HepG2 (cell line): ENCODE measurements around the gene RPLP2. TPM values are rescaled to one million over a fixed set of nuclear protein-coding genes. Genes with fewer than 3 reads are reported as not detected.

Source experiments
- CBFB ChIP-seq: sonication (generic); formaldehyde crosslinking; IDR thresholded peaks from 2 replicates; pipeline ENCODE4 v1.4.0; 2020; ENCODE audit warnings: missing genetic modification reagents
- CHD4 ChIP-seq: fragments of 200-600 bp; sonication (generic); IDR thresholded peaks from 2 replicates; pipeline ENCODE4 v1.7.0; 2017; ENCODE audit warnings: mild to moderate bottlenecking, low read length, borderline replicate concordance
- DNMT1 ChIP-seq: sonication (generic); formaldehyde crosslinking; IDR thresholded peaks from 2 replicates; pipeline ENCODE4 v1.5.1; 2020; ENCODE audit warnings: mild to moderate bottlenecking, missing genetic modification reagents
- FOXA1 ChIP-seq, 2 experiments: fragments of 450-650 bp in 1 of 2; sonication (generic) in 1 of 2; formaldehyde crosslinking in 1 of 2; IDR thresholded peaks; 2 replicates each; pipeline versions ENCODE4 v1.4.0 to v1.6.1; 2016 to 2020; ENCODE audit warnings: missing genetic modification reagents in 1 of 2
- HNRNPL ChIP-seq: fragments of 200-400 bp; formaldehyde crosslinking; IDR thresholded peaks from 2 replicates; pipeline ENCODE4 v1.6.1; 2017; ENCODE audit warnings: mild to moderate bottlenecking, low read depth, low read length
- KDM5A ChIP-seq: fragments of 200-600 bp; sonication (generic); IDR thresholded peaks from 2 replicates; pipeline ENCODE4 v1.7.0; 2018; ENCODE audit warnings: antibody characterized with exemption, mild to moderate bottlenecking, low read length, borderline replicate concordance
- KLF15 ChIP-seq: sonication (generic); formaldehyde crosslinking; IDR thresholded peaks from 2 replicates; pipeline ENCODE4 v1.8.1; 2023; ENCODE audit warnings: borderline replicate concordance, mild to moderate bottlenecking, inconsistent platforms, missing genetic modification reagents, mixed read lengths
- NBN ChIP-seq: fragments of 450-650 bp; conservative IDR thresholded peaks from 2 replicates; pipeline ENCODE4 v1.6.1; 2017
- NCOA2 ChIP-seq: sonication (generic); formaldehyde crosslinking; IDR thresholded peaks from 2 replicates; pipeline ENCODE4 v1.8.0; 2022; ENCODE audit warnings: inconsistent platforms
- RELA ChIP-seq: sonication (generic); formaldehyde crosslinking; IDR thresholded peaks from 2 replicates; pipeline ENCODE4 v1.4.0; 2020; ENCODE audit warnings: missing genetic modification reagents
- SIN3B ChIP-seq: fragments of 150-350 bp; IDR thresholded peaks from 2 replicates; pipeline ENCODE4 v1.6.1; 2014; ENCODE audit warnings: low read length
- STAG1 ChIP-seq: sonication (generic); formaldehyde crosslinking; IDR thresholded peaks from 2 replicates; pipeline ENCODE4 v1.4.0; 2020; ENCODE audit warnings: missing genetic modification reagents
- TARDBP ChIP-seq: sonication (generic); formaldehyde crosslinking; IDR thresholded peaks from 2 replicates; pipeline ENCODE4 v1.8.0; 2022; ENCODE audit warnings: mild to moderate bottlenecking, missing genetic modification reagents
- XRCC5 ChIP-seq: fragments of 200-400 bp; formaldehyde crosslinking; optimal IDR thresholded peaks from 2 replicates; pipeline ENCODE3; 2017; ENCODE audit warnings: mild to moderate bottlenecking, low read length
- ZNF274 ChIP-seq: sonication (generic); formaldehyde crosslinking; IDR thresholded peaks from 2 replicates; pipeline ENCODE4 v1.5.1; 2020; ENCODE audit warnings: mild to moderate bottlenecking, missing genetic modification reagents
- ZNF781 ChIP-seq: sonication (generic); formaldehyde crosslinking; IDR thresholded peaks from 2 replicates; pipeline ENCODE4 v1.5.1; 2020; ENCODE audit warnings: borderline replicate concordance, mild to moderate bottlenecking, missing genetic modification reagents; ENCODE audit errors: not compliant biosample characterization
- polyA plus RNA-seq, 8 experiments: library from polyadenylated mRNA; depleted of rRNA in 3 of 8; stranded (reverse) in 7 of 8; unstranded in 1 of 8; fragments of >200 nt; fragmentation: Illumina TruSeq in 4 of 8; extraction: Trizol in 4 of 8; gene quantifications; 2 replicates each; pipeline versions ENCODE4 v1.2.1 to v1.2.3, GENCODE V29; 2011 to 2016; ENCODE audit warnings: low read depth in 4 of 8, missing spikeins in 1 of 8, mixed read lengths in 1 of 8; ENCODE audit not compliant: insufficient read depth in 1 of 8
- total RNA-seq, 5 experiments: library from RNA; depleted of rRNA; stranded (reverse); fragments of >200 nt; fragmentation: Illumina TruSeq; extraction: Trizol; gene quantifications; 2 replicates each; pipeline ENCODE4 v1.2.3, GENCODE V29; 2016; ENCODE audit warnings: low read depth in 1 of 5
- TF ChIP-seq, protein P1 (sequence below), 2 experiments: sonication (generic) in 1 of 2; formaldehyde crosslinking in 1 of 2; IDR thresholded peaks; 2 replicates each; pipeline versions ENCODE4 v1.5.1 to v1.6.1; 2011 to 2020; ENCODE audit warnings: borderline replicate concordance in 1 of 2, low read depth in 1 of 2, low read length in 1 of 2, mild to moderate bottlenecking in 1 of 2, missing genetic modification reagents in 1 of 2, moderate library complexity in 1 of 2
- TF ChIP-seq, protein P2 (sequence below): sonication (generic); formaldehyde crosslinking; IDR thresholded peaks from 2 replicates; pipeline ENCODE4 v1.4.0; 2020; ENCODE audit warnings: mild to moderate bottlenecking, missing genetic modification reagents
- TF ChIP-seq, protein P3 (sequence below): sonication (generic); formaldehyde crosslinking; IDR thresholded peaks from 2 replicates; pipeline ENCODE4 v1.5.1; 2020; ENCODE audit warnings: mild to moderate bottlenecking, missing genetic modification reagents, moderate library complexity
- TF ChIP-seq, protein P4 (sequence below): sonication (generic); formaldehyde crosslinking; IDR thresholded peaks from 2 replicates; pipeline ENCODE4 v1.5.0; 2020; ENCODE audit warnings: mild to moderate bottlenecking, missing genetic modification reagents, moderate library complexity

Gene RPLP2
- total and polyA plus RNA-seq, 2 of the 13 experiments (the other 11 are each of a cell fraction or from before 2014, with no cell fraction given) = 978 to 2,106 TPM

DNA sequence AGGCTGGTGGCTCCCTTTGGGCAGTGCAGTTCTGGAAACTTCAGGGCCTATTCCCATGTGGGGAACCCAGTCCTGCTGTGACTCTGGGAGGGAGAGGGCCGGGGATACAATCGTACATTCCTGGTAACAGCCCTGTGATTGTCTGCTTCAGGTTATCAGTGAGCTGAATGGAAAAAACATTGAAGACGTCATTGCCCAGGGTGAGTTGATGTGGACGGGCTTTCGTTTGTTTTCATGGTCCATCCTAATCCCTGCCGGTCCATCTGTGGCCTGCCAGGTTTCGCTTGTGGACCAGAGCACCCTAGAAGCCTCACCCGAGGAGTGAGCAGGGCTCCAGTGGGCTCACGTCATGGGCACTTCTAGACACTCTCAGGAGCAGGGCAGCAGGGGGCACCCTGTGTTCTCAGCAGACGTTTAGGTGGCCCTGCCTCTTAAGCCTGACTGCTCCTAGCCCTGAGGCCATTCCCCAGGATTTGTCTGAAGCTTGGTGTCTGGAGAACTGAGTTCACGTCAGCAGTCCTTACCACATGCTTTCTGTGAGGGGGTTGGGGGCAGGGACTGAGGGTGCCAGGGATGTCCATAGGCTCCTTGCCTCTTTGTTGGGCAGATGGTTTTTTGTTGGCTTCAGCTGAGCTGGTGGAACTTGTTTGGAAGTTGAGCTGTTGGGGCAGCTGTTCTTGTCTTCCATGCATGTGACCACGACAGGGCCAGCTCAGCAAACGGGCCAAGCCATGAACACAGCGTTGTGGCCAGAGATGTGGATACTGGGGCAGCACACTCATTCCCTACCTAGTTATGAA lies 1.9 kb downstream of the RPLP2 start (continued):
- TF ChIP-seq, protein P1, sequence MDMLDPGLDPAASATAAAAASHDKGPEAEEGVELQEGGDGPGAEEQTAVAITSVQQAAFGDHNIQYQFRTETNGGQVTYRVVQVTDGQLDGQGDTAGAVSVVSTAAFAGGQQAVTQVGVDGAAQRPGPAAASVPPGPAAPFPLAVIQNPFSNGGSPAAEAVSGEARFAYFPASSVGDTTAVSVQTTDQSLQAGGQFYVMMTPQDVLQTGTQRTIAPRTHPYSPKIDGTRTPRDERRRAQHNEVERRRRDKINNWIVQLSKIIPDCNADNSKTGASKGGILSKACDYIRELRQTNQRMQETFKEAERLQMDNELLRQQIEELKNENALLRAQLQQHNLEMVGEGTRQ (IDR thresholded peaks at IDR 0.05; ENCODE audit: low read depth, low read length) = no peak
- TF ChIP-seq, protein P1 (CRISPR knock-in tag; IDR thresholded peaks at IDR 0.05; ENCODE audit: borderline replicate concordance) = no peak
- TF ChIP-seq KLF15 (CRISPR knock-in tag) (no peak), NBN (no peak), ZNF274 (CRISPR knock-in tag) (no peak), XRCC5 (peak; percentile 11), HNRNPL (0 out of 2 replicates have a peak, but pooled peaks have one; percentile 51), CBFB (CRISPR knock-in tag) (no peak), TARDBP (no peak), KDM5A (no peak), RELA (CRISPR knock-in tag) (no peak), STAG1 (CRISPR knock-in tag) (peak; percentile 23; the same call in 1 of the 2 replicates), FOXA1 (IDR thresholded peaks at IDR 0.05) (no peak), FOXA1 (CRISPR knock-in tag; IDR thresholded peaks at IDR 0.05) (no peak), NCOA2 (CRISPR knock-in tag) (no peak), CHD4 (no peak), DNMT1 (CRISPR knock-in tag) (no peak), ZNF781 (CRISPR knock-in tag) (no peak), SIN3B (no peak)
- TF ChIP-seq, protein P2, sequence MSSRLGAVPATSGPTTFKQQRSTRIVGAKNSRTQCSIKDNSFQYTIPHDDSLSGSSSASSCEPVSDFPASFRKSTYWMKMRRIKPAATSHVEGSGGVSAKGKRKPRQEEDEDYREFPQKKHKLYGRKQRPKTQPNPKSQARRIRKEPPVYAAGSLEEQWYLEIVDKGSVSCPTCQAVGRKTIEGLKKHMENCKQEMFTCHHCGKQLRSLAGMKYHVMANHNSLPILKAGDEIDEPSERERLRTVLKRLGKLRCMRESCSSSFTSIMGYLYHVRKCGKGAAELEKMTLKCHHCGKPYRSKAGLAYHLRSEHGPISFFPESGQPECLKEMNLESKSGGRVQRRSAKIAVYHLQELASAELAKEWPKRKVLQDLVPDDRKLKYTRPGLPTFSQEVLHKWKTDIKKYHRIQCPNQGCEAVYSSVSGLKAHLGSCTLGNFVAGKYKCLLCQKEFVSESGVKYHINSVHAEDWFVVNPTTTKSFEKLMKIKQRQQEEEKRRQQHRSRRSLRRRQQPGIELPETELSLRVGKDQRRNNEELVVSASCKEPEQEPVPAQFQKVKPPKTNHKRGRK (CRISPR knock-in tag) = no peak
- TF ChIP-seq, protein P3, sequence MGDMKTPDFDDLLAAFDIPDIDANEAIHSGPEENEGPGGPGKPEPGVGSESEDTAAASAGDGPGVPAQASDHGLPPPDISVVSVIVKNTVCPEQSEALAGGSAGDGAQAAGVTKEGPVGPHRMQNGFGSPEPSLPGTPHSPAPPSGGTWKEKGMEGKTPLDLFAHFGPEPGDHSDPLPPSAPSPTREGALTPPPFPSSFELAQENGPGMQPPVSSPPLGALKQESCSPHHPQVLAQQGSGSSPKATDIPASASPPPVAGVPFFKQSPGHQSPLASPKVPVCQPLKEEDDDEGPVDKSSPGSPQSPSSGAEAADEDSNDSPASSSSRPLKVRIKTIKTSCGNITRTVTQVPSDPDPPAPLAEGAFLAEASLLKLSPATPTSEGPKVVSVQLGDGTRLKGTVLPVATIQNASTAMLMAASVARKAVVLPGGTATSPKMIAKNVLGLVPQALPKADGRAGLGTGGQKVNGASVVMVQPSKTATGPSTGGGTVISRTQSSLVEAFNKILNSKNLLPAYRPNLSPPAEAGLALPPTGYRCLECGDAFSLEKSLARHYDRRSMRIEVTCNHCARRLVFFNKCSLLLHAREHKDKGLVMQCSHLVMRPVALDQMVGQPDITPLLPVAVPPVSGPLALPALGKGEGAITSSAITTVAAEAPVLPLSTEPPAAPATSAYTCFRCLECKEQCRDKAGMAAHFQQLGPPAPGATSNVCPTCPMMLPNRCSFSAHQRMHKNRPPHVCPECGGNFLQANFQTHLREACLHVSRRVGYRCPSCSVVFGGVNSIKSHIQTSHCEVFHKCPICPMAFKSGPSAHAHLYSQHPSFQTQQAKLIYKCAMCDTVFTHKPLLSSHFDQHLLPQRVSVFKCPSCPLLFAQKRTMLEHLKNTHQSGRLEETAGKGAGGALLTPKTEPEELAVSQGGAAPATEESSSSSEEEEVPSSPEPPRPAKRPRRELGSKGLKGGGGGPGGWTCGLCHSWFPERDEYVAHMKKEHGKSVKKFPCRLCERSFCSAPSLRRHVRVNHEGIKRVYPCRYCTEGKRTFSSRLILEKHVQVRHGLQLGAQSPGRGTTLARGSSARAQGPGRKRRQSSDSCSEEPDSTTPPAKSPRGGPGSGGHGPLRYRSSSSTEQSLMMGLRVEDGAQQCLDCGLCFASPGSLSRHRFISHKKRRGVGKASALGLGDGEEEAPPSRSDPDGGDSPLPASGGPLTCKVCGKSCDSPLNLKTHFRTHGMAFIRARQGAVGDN = no peak
- TF ChIP-seq, protein P4, sequence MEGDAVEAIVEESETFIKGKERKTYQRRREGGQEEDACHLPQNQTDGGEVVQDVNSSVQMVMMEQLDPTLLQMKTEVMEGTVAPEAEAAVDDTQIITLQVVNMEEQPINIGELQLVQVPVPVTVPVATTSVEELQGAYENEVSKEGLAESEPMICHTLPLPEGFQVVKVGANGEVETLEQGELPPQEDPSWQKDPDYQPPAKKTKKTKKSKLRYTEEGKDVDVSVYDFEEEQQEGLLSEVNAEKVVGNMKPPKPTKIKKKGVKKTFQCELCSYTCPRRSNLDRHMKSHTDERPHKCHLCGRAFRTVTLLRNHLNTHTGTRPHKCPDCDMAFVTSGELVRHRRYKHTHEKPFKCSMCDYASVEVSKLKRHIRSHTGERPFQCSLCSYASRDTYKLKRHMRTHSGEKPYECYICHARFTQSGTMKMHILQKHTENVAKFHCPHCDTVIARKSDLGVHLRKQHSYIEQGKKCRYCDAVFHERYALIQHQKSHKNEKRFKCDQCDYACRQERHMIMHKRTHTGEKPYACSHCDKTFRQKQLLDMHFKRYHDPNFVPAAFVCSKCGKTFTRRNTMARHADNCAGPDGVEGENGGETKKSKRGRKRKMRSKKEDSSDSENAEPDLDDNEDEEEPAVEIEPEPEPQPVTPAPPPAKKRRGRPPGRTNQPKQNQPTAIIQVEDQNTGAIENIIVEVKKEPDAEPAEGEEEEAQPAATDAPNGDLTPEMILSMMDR = peak; percentile 49
